ENCODE data around the gene APCDD1. TPM values are rescaled to one million over a fixed set of nuclear protein-coding genes. Genes with fewer than 3 reads are reported as not detected.

The APCDD1 gene
- polyA plus RNA-seq, 3 donors: 80.7 to 113 (median 109) TPM

GRCh38 chr18:10420561-10421352 lies 33.7 kb upstream of the APCDD1 start:
- no peak for DNase-seq (ENCODE audit: extremely low read depth in 1 of 11, low read depth in 9 of 11, low spot score in 4 of 11)

- DNase-seq (ENCODE audit: extremely low read depth in 1 of 11, low read depth in 9 of 11, low spot score in 4 of 11): no peak
Measured at GRCh38 chr18:10421859-10422258, 32.6 kb upstream of the APCDD1 start.

GRCh38 chr18:10422731-10423130 lies 31.7 kb upstream of the APCDD1 start:
- DNase-seq (ENCODE audit: extremely low read depth in 1 of 11, low read depth in 9 of 11, low spot score in 4 of 11): no peak

- peak in 1 of 11 donors; percentile 28 for DNase-seq (ENCODE audit: extremely low read depth in 1 of 11, low read depth in 9 of 11, low spot score in 4 of 11)
Measured at GRCh38 chr18:10424585-10425307, 29.7 kb upstream of the APCDD1 start.

- no peak for DNase-seq (ENCODE audit: extremely low read depth in 1 of 11, low read depth in 9 of 11, low spot score in 4 of 11)
Measured at GRCh38 chr18:10430677-10431076, 23.8 kb upstream of the APCDD1 start.

GRCh38 chr18:10431680-10432079 lies 22.8 kb upstream of the APCDD1 start:
- no peak for DNase-seq (ENCODE audit: extremely low read depth in 1 of 11, low read depth in 9 of 11, low spot score in 4 of 11)

- no peak for DNase-seq (ENCODE audit: extremely low read depth in 1 of 11, low read depth in 9 of 11, low spot score in 4 of 11)
Measured at GRCh38 chr18:10432781-10433180, 21.7 kb upstream of the APCDD1 start.

- DNase-seq (ENCODE audit: extremely low read depth in 1 of 11, low read depth in 9 of 11, low spot score in 4 of 11): no peak
Measured at GRCh38 chr18:10436160-10436559, 18.3 kb upstream of the APCDD1 start.

- DNase-seq (ENCODE audit: extremely low read depth in 1 of 11, low read depth in 9 of 11, low spot score in 4 of 11): no peak
Measured at GRCh38 chr18:10437837-10438236, 16.6 kb upstream of the APCDD1 start.

GRCh38 chr18:10439898-10440297 lies 14.5 kb upstream of the APCDD1 start:
- no peak for DNase-seq (ENCODE audit: extremely low read depth in 1 of 11, low read depth in 9 of 11, low spot score in 4 of 11)

- DNase-seq (ENCODE audit: extremely low read depth in 1 of 11, low read depth in 9 of 11, low spot score in 4 of 11): no peak
Measured at GRCh38 chr18:10440884-10441283, 13.6 kb upstream of the APCDD1 start.

GRCh38 chr18:10441472-10441871 lies 13.0 kb upstream of the APCDD1 start:
- DNase-seq (ENCODE audit: extremely low read depth in 1 of 11, low read depth in 9 of 11, low spot score in 4 of 11): no peak

GRCh38 chr18:10442551-10442971 lies 11.9 kb upstream of the APCDD1 start:
- DNase-seq (ENCODE audit: extremely low read depth in 1 of 11, low read depth in 9 of 11, low spot score in 4 of 11): no peak

GRCh38 chr18:10443001-10443400 lies 11.4 kb upstream of the APCDD1 start:
- DNase-seq (ENCODE audit: extremely low read depth in 1 of 11, low read depth in 9 of 11, low spot score in 4 of 11): no peak

- no peak for DNase-seq (ENCODE audit: extremely low read depth in 1 of 11, low read depth in 9 of 11, low spot score in 4 of 11)
Measured at GRCh38 chr18:10444314-10445006, 10.0 kb upstream of the APCDD1 start.

GRCh38 chr18:10449396-10449795 lies 5.0 kb upstream of the APCDD1 start:
- no peak for DNase-seq (ENCODE audit: extremely low read depth in 1 of 11, low read depth in 9 of 11, low spot score in 4 of 11)

GRCh38 chr18:10450986-10451385 lies 3.4 kb upstream of the APCDD1 start:
- DNase-seq (ENCODE audit: extremely low read depth in 1 of 11, low read depth in 9 of 11, low spot score in 4 of 11): no peak

GRCh38 chr18:10453261-10453805 lies 1.1 kb upstream of the APCDD1 start:
- DNase-seq (ENCODE audit: extremely low read depth in 1 of 11, low read depth in 9 of 11, low spot score in 4 of 11): peak in 1 of 11 donors; percentile 29

- peak in 3 of 11 donors; percentile 26 to 30 (median 29) for DNase-seq (ENCODE audit: extremely low read depth in 1 of 11, low read depth in 9 of 11, low spot score in 4 of 11)
Measured at GRCh38 chr18:10454681-10455557, 484 bp downstream of the APCDD1 start.
